ENCODE measurements around the gene HBG1.

HBG1 gene

DNA sequence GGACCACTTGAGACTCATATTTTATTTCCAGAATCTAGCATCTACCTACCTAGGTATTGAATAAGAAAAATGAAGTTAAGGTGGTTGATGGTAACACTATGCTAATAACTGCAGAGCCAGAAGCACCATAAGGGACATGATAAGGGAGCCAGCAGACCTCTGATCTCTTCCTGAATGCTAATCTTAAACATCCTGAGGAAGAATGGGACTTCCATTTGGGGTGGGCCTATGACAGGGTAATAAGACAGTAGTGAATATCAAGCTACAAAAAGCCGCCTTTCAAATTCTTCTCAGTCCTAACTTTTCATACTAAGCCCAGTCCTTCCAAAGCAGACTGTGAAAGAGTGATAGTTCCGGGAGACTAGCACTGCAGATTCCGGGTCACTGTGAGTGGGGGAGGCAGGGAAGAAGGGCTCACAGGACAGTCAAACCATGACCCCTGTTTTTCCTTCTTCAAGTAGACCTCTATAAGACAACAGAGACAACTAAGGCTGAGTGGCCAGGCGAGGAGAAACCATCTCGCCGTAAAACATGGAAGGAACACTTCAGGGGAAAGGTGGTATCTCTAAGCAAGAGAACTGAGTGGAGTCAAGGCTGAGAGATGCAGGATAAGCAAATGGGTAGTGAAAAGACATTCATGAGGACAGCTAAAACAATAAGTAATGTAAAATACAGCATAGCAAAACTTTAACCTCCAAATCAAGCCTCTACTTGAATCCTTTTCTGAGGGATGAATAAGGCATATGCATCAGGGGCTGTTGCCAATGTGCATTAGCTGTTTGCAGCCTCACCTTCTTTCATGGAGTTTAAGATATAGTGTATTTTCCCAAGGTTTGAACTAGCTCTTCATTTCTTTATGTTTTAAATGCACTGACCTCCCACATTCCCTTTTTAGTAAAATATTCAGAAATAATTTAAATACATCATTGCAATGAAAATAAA, 24.8 kb downstream of the HBG1 start:
- DNase-seq, result no peak

DNA sequence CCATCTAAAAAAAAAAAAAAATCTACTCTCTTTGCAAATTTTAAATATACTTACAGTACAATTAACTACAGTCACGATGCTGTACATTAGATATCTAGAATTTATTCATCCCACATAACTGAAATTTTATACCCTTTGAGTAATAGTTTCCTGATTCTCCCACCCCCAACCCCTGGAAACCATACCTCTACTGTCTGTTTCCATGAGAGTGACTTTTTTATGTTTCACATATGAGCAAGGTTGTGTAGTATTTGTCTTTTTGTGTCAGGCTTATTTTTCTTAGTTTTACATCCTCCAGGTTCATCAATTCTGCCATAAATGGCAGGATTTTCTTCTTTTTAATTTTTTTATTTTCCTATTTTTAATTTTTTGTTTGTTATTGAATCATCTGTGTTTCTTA, 26.0 kb downstream of the HBG1 start:
- DNase-seq, result no peak

DNA sequence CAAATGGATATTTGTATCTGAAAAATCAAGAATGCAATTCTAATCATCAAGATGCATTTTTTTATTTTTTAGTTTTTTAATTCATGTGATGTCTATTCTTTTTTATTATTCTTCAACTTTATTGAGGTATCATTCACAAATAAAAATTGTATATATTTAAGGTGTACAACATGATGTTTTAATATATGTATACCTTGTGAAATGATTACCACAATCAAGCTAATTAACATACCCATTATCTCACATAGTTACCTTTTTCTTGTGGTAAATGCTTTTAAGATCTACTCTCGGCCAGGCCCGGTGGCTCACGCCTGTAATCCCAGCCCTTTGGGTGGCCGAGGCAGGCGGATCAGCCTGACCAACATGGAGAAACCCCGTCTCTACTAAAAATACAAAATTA, 26.5 kb downstream of the HBG1 start:
- DNase-seq, result no peak

DNA sequence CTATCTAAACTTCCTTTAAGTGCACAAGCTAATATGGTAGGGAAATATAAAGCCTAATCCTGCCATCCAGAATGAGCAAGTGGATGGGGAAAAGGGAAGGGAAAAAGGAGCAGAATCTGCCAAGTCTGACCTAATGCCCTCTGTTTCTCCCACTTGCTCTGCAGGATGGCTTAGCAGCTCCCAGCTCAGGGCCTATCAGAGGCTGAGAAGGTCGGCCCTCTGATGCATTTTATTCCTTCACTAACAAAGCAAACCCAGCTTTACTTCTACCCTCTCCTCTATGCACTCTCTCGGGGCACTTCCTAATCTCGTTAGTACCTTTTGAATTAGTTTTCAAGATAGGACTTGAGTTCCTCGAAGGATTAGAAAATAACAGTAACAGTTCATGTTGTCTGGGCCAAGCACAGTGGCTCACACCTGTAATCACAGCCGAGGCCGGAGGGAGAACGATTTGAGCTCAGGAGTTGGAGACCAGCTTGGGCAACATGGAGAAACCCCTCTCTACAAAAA, 39.2 kb downstream of the HBG1 start:
- no peak for DNase-seq

DNA sequence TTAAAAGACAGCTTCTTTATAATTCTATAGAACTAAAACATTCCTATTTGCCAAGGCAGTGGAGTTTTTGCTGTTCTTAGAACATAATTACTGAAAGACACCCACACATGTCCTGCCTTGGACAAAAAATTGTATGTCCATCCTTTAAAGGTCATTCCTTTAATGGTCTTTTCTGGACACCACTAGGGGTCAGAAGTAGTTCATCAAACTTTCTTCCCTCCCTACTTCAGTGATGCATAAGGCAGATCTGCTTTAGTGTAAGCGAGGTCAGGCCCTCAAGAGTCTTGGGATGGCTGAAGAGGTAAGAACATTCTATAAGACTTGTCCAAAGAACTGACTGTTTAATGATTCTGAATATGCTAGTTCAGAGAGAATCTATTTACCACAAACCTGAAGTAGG, 44.9 kb downstream of the HBG1 start:
- DNase-seq, result no peak

DNA sequence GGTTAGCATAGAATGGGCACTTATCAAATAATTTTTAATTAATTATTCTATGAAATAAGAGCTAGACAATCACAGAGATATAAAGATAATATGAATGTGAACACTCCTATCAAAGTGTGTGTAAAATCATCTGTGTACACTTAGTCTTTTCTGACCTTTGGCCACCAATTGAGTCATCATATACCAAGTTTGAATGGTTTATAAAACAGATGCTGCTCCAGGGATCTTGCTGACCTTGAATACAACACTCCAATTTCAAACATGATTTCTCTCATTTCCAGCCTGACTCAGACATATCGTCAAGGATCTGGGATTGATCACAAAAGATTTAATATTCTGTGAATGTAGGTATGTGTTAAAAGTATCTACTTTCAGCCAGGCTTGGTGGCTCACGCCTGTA, 46.3 kb downstream of the HBG1 start:
- DNase-seq, result no peak

DNA sequence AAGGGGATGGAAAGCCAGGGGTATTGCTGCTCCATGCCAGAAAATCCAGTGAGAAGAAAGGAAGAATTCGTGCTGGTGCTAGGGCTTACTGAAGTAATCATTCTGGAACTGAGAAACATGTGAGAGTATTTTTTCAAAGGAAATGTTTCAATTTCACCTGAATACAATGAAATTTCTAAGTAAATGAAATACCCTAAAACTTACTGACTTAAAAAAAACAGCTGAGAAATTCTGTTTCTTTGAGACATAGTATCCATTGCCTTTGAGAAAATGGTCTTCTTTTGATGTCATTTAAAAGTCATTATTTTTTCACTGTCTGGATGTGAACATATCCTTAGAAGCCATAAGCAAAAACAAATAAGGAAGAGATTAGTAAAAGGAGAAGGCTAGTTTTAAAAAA, 49.1 kb downstream of the HBG1 start, which contains the start of gene OR51V1:
OR51V1 (minus strand) TSS at position 101 of the 400 bp plus-strand sequence; CDS start at position 101, 0 bp downstream.
- DNase-seq, result no peak

GRCh38 chr11:5198285-5198684, 51.4 kb downstream of the HBG1 start:
- DNase-seq, result no peak

Measured in CD4-positive, alpha-beta T cell treated with Interleukin-15 for 1 hour (primary cell).